ENCODE results near the gene SH3RF1. TPM values are rescaled to one million over a fixed set of nuclear protein-coding genes. Genes with fewer than 3 reads are reported as not detected.

SH3RF1 gene
- total RNA-seq, 1 experiment from 2014 or later = 16.6 TPM

- POLR2A ChIA-PET = interaction anchor here (0.6 kb wide), 1 partner anchor 210 kb away, joined by 5 read pairs; no protein-coding TSS in a partner anchor
- H3K27ac Mint-ChIP-seq = no peak overlapping the region
- no peak for ATAC-seq
Measured at GRCh38 chr4:169144061-169144600, 126.6 kb downstream of the SH3RF1 start.

GRCh38 chr4:169143335-169143734 lies 127.4 kb downstream of the SH3RF1 start:
- DNase-seq (ENCODE audit: low spot score) (no peak), ATAC-seq (peak; percentile 64)
- TF ChIP-seq ZNF671 (CRISPR knock-in tag; IDR thresholded peaks at IDR 0.05) (no peak), FOXJ3 (CRISPR knock-in tag; IDR thresholded peaks at IDR 0.05; ENCODE audit: borderline replicate concordance) (no peak), ZNF317 (CRISPR knock-in tag; IDR thresholded peaks at IDR 0.05; ENCODE audit: borderline replicate concordance, low read depth) (no peak), CREB1 (CRISPR knock-in tag; IDR thresholded peaks at IDR 0.05) (no peak), ZNF138 (CRISPR knock-in tag; conservative IDR thresholded peaks at IDR 0.05) (no peak), JAZF1 (CRISPR knock-in tag; IDR thresholded peaks at IDR 0.05) (no peak), NR1H2 (CRISPR knock-in tag; IDR thresholded peaks at IDR 0.05) (no peak), MAX (CRISPR knock-in tag; IDR thresholded peaks at IDR 0.05) (no peak), TP53 (CRISPR knock-in tag; IDR thresholded peaks at IDR 0.05) (no peak), PRDM15 (CRISPR knock-in tag; IDR thresholded peaks at IDR 0.05) (no peak), ATF6 (CRISPR knock-in tag; IDR thresholded peaks at IDR 0.05) (no peak), ZNF232 (CRISPR knock-in tag; IDR thresholded peaks at IDR 0.05) (no peak), SOX15 (CRISPR knock-in tag; IDR thresholded peaks at IDR 0.05) (no peak), TEAD1 (CRISPR knock-in tag; IDR thresholded peaks at IDR 0.05) (no peak), ZMAT4 (CRISPR knock-in tag; IDR thresholded peaks at IDR 0.05) (no peak), ZNF219 (CRISPR knock-in tag; IDR thresholded peaks at IDR 0.05; ENCODE audit: borderline replicate concordance) (no peak), ATF1 (CRISPR knock-in tag; IDR thresholded peaks at IDR 0.05) (no peak)
- TF ChIP-seq, protein P1, sequence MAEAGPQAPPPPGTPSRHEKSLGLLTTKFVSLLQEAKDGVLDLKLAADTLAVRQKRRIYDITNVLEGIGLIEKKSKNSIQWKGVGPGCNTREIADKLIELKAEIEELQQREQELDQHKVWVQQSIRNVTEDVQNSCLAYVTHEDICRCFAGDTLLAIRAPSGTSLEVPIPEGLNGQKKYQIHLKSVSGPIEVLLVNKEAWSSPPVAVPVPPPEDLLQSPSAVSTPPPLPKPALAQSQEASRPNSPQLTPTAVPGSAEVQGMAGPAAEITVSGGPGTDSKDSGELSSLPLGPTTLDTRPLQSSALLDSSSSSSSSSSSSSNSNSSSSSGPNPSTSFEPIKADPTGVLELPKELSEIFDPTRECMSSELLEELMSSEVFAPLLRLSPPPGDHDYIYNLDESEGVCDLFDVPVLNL (CRISPR knock-in tag; IDR thresholded peaks at IDR 0.05; ENCODE audit: borderline replicate concordance, low read depth) = no peak
- TF ChIP-seq, protein P2, sequence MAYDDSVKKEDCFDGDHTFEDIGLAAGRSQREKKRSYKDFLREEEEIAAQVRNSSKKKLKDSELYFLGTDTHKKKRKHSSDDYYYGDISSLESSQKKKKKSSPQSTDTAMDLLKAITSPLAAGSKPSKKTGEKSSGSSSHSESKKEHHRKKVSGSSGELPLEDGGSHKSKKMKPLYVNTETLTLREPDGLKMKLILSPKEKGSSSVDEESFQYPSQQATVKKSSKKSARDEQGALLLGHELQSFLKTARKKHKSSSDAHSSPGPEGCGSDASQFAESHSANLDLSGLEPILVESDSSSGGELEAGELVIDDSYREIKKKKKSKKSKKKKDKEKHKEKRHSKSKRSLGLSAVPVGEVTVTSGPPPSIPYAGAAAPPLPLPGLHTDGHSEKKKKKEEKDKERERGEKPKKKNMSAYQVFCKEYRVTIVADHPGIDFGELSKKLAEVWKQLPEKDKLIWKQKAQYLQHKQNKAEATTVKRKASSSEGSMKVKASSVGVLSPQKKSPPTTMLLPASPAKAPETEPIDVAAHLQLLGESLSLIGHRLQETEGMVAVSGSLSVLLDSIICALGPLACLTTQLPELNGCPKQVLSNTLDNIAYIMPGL (CRISPR knock-in tag; IDR thresholded peaks at IDR 0.05) = no peak
- TF ChIP-seq, protein P3, sequence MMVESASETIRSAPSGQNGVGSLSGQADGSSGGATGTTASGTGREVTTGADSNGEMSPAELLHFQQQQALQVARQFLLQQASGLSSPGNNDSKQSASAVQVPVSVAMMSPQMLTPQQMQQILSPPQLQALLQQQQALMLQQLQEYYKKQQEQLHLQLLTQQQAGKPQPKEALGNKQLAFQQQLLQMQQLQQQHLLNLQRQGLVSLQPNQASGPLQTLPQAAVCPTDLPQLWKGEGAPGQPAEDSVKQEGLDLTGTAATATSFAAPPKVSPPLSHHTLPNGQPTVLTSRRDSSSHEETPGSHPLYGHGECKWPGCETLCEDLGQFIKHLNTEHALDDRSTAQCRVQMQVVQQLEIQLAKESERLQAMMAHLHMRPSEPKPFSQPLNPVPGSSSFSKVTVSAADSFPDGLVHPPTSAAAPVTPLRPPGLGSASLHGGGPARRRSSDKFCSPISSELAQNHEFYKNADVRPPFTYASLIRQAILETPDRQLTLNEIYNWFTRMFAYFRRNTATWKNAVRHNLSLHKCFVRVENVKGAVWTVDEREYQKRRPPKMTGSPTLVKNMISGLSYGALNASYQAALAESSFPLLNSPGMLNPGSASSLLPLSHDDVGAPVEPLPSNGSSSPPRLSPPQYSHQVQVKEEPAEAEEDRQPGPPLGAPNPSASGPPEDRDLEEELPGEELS (CRISPR knock-in tag; IDR thresholded peaks at IDR 0.05) = no peak
- ChIA-PET CTCF (interaction anchor here (0.8 to 1.1 kb wide), 2 partner anchors 10 to 200 kb away, joined by 3 read pairs; no protein-coding TSS in a partner anchor), POLR2A (interaction anchor here (0.6 kb wide), 1 partner anchor 211 kb away, joined by 5 read pairs; no protein-coding TSS in a partner anchor)
- Mint-ChIP-seq H3K36me3 (no peaks in the 10 kb centered on the region), H3K4me3 (no peak overlapping the region), H3K27me3 (ENCODE audit: low read depth) (no peaks in the 10 kb centered on the region), H3K4me1 (peaks cover 16% of the 10 kb centered on the region), H3K27ac (peak overlapping the region; percentile 77), H3K9me3 (no peaks in the 10 kb centered on the region)

More at GRCh38 chr4:169144061-169144600, 126.6 kb downstream of the SH3RF1 start:
- DNase-seq (ENCODE audit: low spot score) = no peak
- Mint-ChIP-seq H3K4me3 (no peak overlapping the region), H3K27me3 (ENCODE audit: low read depth) (no peaks in the 10 kb centered on the region), H3K36me3 (no peaks in the 10 kb centered on the region), H3K9me3 (no peaks in the 10 kb centered on the region), H3K4me1 (peaks cover 16% of the 10 kb centered on the region)
- CTCF ChIA-PET = interaction anchor here (0.8 kb wide), 1 partner anchor 201 kb away, joined by 3 read pairs; no protein-coding TSS in a partner anchor
- TF ChIP-seq ZNF121 (CRISPR knock-in tag; IDR thresholded peaks at IDR 0.05) (no peak), NR1H2 (CRISPR knock-in tag; IDR thresholded peaks at IDR 0.05) (no peak), FOXJ3 (CRISPR knock-in tag; IDR thresholded peaks at IDR 0.05; ENCODE audit: borderline replicate concordance) (no peak), ZBTB21 (CRISPR knock-in tag; IDR thresholded peaks at IDR 0.05; ENCODE audit: borderline replicate concordance) (no peak), ZMAT4 (CRISPR knock-in tag; IDR thresholded peaks at IDR 0.05) (no peak)
